Mesenteric fat pad (tissue), 1 donor: ENCODE results near the gene SPEG. TPM values are rescaled to one million over a fixed set of nuclear protein-coding genes. Genes with fewer than 3 reads are reported as not detected.

Source experiments
- DNase-seq: peaks from one replicate; pipeline ENCODE4 v3.0.0-alpha.2; 2020; ENCODE audit warnings: low spot score
- total RNA-seq: library from RNA; stranded (reverse); fragmentation: NEBNext Ultra II Directional; extraction: Animal tissue kit (Norgen Biotek cat#: 25700); gene quantifications from one replicate; pipeline ENCODE4 v1.2.1, GENCODE V29; 2021
- donor health status: DM: yes; HTN: yes; CAD: no.

The SPEG gene
- total RNA-seq, 1 donor from 2014 or later = 4.7 TPM

DNA sequence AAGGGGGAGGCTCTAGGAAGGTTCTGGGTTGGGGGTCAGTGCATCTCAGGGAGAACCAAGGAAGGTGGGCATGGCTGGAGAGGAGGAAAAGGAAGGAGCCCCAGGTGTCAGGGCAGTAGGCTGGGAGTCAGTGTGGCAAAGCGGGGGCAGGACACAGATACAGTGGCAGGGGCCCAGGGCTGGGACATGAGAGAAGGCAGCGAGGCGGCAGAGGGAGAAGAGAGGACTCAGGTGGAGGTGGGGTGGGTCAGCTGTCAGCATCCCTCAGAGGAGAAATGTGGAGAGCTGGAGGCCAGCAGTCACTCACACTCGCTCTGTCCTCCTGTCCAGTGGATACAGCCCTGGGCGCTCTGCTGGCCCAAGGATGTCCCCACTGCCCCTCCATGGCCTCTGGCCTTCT lies 58.4 kb downstream of the SPEG start:
- no peak for DNase-seq

DNA sequence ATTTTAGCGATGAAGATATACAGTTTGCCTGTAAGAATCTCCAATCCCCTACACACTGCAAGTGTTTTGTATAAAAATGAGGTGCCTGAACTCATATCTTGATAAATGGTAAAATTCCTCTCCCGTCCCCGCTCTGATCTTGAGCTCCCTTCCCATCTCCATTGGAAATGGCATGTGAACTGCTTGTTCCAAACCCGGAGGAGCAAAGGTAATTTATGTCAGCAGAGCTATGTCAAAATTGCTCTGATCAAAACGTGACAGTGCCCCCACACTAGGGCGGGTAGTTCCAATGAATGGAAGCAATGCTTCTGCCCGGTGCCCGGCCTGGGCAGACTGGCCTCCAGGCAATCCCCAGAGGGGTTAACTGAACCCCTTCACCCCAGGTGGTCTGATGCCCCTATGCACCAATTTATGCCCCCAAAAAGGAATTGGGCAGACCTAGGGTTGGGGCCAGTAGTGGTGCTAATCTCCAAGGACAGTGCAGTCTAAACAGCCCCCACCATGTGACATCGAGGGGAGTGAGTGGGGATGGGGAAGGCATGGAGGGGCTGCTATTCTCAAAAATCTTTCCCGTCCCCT lies 60.4 kb downstream of the SPEG start:
- DNase-seq = no peak

DNA sequence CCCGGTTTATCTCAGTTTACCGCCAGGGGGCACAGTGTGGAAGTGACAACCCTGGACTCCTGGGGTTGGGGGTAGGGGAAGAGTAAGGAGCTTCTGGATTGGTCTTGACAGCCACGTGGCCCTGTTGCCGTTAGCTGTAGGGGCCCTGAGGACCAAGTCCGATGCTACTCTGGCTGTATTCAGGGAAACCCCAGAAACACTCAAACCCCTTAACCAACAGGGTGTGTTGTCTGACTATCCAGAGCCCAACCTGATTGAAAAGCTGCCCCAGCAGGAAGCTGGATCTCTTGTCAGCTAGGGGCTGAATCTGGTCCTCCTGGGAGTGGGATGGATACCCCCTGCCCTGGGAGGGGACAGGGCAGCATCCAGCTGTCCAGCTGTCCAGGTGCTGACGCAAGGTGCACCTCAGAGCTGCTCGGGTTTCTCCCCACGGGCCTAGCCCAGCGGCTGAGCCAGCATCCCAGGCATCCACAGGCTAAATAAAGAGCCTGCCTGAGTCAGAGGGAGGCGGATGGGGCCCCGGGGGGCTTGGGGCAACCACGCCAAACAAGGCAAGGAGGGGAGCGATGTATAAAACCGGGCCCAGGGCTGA lies 61.0 kb downstream of the SPEG start:
- no peak for DNase-seq

DNA sequence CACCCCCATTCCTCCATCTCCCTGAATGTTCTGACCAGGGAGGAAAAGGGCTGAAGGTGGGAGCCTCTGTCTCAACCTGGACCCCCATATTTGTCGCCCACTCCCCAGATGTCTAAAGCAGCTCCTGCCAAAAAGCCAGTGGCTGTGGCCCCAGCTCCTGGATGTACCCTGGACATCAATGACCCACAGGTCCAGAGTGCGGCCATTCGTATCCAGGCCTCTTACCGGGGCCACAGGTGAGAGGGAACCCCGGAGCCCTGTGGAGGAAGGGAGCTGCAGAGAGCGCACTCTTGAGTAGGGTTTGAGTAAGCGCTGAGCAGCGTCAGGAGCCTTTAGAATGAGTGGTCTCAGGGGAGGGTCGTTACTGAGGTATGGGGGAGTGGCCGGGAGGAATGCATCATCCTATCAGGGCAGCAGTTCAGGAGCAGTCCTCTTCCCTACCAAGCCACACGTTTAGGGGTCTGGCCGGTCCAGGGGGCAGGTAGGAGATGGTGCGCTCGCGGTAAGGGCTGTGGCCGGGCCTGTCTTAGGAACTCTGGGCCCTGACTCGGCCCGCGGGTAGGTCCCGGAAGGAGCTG lies 61.7 kb downstream of the SPEG start:
- DNase-seq = no peak

DNA sequence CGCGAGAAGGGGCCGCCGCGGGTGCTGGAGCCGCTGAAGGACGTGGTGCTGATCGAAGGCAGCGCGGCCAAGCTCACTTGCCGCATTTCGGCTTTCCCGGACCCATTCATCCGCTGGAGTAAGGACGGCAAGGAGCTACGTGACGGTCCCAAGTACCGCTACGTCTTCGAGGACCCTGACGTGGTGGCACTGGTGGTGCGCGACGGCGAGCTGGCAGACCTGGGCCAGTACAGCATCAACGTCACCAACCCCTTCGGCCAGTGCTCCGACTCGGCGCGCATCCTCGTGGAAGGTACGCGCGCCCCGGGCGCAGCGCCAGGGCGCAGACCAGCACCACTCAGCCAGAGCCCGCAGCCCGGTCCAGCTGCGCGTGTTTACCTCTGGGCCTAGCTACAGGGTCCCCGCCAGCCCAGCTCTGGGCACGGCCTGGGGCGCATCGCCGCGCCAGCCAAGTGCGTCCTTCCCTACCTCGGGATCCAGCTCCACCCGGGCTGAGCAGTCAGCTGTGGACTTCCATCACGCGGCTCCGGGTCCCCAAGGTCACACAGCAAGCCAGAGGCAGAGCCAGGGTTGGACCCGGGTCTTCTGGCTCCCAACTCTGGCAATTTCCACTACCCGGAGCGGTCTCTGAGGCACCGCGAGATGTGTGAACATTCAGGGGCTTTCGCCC lies 62.3 kb downstream of the SPEG start:
- no peak for DNase-seq

DNA sequence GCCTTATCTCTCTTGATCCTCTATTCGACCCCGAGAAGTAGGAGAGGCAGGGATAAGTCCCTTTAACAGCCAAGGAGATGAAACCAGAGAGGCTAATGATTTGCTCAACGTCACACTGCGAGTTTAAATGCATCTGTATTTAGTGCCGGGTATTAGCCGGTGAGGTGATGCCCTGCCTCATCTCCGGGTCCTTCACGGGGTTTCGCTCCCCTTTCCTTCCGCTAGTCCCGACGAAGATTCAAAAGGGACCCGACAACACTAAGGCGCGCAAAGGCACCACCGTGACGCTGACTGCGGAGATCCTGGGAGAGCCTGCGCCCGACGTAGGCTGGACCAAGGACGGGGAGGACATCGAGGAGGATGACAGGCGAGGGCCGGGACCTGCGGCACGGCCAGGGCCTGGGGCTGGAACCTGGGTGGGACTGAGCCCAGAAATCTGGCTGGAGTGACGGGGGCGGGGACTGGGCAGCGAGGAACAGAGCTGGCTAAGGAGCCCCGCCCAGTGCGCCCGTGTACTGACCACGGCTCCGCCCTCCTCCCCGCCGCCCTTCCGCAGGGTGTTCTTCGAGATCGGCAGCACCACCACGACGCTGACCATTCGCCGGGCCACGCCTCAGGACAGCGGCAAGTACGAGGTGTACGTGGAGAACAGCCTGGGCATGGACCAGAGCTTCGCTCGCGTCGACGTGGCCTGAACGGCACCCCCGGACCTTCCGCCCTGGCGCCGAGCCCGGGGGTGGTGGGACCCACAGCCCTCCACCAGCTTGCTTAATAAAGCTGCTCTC lies 63.0 kb downstream of the SPEG start:
- DNase-seq = peak; percentile 97

DNA sequence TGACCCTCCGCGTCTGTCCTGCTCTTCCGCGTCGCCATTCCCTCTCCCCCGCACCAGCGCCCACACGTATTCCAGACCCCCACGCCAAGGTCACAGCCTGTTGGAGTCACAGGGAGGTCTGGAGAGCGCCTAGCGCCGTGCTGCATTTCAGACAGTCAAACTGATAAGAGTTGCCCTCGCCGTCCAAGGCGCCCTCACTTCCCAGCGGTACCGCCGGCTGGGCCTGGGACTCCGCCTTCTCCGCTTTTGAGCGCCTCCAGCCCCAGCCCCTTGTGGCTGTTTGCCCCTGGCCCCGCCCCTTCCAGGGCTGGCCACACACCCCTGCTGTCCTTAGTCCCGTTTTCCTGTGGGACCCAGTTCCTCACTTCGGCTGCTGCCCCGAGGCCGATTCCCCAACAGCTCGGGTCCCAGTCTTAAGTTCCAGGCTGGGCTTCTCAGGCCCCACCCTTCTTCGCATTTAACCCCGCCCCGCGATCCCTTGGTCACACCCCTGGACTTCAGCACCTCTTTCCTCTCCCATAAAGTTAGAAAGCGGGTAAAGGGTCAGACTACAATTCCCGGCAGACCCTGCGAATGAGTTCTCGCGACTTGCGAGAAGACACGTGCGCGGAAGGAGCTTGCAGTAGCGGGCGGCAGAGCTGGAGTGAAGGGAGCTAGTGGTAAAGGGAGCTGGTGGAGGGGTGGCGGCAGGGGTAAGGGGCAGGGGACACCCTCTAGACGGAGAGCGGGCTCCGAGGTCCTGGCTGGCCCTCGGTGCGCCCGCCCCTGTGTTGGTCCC lies 63.8 kb downstream of the SPEG start, which contains the start of gene GMPPA:
Gene GMPPA, plus strand, starts transcription at position 612 of the 778 bp plus-strand sequence. CDS start 1,085 bp downstream, outside the sequence.
- DNase-seq = peak; percentile 96

DNA sequence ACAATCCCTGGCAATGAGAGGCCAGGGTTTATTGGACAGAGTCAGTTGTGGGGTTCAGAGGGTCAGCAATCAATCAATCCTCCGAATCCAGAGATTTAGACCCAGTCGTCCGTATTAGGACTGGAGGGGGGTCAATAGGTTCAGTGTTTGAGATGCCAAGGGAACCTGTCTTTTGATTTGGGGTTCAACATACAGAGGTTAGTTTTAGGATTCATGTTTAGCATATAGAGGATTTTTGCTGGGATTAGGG lies 64.3 kb downstream of the SPEG start:
- no peak for DNase-seq

DNA sequence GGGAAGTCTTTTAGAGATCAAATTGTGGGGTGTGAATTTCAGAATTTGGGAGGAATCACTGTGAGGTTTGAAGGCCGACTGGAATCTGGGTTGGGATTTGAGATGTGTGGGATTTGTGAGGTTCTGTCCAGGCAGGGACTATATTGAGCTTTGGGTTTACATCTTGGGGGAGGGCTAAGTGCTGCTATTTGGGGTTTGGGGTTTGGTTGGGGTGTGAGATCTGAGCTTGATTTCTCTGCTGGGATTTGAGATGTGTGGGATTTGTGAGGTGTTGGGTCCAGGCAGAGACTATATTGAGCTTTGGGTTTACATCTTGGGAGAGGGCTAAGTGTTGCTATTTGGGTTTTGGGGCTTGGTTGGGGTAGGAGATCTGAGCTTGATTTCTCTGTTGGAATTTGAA lies 64.9 kb downstream of the SPEG start:
- DNase-seq = no peak

DNA sequence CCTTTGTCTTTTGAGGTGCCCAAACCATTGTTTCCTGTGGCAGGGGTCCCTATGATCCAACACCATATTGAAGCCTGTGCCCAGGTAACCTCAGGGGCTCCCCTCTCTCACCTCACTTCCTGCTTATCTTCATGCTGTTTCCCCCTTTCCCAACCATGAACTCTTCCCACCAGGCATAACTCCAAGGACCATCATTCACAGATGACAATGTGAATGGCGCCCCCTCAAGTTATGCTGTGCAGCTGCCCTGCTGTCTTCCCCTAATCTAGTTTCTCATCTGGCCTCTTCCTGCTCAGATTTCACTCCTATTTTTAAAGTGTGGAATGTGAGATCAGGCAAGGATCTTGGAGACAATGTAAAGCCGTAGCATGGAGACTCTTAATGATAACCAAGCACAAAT lies 65.5 kb downstream of the SPEG start:
- DNase-seq = no peak

DNA sequence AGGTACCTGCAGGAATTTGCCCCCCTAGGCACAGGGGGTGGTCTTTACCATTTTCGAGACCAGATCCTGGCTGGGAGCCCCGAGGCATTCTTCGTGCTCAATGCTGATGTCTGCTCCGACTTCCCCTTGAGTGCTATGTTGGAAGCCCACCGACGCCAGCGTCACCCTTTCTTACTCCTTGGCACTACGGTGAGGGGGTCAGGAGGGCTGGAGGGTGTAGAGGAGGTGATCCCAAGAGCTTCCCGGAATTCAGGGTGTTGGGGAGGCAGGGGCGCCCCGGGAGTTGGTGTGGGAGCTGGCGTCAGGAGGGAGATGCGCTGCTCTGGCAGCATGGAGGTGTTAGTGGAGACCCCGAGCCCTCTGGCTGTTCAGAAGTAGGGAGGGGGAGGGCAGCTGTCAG lies 67.2 kb downstream of the SPEG start:
- no peak for DNase-seq

DNA sequence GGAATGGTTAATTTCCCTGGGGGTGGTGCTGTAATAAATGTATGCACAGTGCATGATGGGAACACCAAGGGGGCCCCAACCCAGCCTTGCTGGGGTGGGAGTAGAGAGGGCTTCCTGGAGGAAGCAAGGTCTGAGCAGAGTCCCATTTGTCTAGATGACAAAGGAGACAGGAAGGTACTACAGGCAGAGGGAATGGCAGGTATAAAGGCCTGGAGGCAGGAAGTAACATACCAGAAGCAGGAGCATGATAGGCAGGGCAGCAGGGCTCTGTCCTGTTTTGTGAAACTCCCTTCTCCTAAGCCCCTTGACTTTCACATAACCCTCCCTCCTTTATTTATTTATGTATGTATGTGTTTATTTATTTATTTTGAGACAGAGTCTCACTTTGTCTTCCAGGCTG lies 68.0 kb downstream of the SPEG start:
- no peak for DNase-seq

DNA sequence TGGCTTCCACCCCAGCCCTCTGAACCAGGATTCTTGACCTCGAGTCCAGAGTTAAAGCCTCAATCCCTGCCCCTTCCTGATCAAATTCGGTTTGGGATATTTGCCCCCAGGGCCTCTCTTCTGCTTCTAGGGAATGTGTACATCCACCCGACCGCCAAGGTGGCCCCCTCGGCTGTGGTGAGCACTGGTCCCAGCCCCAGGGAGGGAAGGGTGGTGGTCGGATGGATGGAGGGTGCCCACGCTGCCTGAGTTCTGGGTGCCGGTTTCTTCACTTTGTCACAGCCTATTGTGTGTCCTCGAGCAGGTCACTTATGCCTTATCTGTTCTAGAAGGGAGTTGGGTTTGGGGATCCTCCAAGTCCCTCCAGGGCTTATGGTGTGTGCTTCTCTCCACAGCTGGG lies 70.9 kb downstream of the SPEG start:
- no peak for DNase-seq

DNA sequence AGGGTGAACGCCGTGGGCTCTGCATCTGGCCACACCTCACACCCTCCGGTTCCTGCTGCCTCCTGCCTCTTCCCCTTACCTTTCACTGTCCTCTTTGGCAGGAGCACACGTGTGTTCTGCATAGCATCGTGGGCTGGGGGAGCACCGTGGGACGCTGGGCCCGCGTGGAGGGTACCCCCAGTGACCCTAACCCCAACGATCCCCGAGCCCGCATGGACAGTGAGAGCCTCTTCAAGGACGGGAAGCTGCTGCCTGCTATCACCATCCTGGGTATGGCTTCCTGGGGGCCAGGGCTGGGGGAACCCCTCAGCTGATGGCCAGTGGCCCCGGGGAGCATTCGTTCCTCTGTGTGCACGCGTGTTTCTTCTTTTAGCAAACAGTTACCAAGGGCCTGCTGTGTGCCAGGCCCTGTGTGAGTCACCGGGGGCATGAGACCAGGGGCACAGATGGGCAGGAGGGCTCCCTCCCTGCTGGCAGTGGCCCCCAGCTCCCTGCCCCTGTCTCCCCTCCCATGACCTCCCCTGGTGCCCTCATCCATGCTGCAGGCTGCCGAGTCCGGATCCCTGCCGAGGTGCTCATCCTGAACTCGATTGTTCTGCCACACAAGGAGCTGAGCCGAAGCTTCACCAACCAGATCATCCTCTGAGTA lies 71.6 kb downstream of the SPEG start:
- DNase-seq = no peak

DNA sequence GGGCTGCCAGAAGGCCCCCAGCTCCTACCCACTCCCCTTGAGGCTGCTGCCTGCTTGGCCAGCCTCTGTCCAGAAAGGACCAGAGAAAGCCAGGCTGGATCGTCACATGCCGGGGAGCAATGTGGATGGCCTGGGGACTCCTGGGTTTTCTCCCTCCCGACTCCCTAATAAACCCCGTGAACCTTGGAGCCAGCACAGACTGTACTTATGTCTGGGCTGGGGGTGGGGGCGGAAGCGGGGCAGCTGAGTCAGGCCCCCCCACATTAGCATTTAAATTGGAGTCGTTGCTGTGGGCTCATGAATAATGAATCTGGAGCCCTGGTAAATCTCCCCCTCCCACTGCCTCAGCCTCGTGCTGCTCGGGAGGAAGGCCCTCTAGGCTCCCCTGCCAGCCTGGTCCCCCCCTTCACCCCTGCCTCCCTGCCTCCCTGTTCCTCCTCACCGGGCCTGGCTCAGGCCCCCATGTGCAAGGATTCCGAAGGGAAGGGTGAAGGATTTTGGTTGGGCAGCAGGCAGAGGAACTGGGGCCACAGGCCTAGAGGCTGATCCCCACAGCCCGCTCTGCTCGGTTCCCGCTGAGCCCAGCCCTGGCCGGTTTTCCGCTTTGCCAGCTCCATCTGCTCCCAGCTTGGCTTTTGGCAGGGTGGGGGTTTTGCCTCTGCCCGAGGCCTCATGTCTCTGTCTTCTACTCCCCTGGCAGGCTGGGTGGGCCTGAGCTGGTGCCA lies 72.3 kb downstream of the SPEG start:
- no peak for DNase-seq

DNA sequence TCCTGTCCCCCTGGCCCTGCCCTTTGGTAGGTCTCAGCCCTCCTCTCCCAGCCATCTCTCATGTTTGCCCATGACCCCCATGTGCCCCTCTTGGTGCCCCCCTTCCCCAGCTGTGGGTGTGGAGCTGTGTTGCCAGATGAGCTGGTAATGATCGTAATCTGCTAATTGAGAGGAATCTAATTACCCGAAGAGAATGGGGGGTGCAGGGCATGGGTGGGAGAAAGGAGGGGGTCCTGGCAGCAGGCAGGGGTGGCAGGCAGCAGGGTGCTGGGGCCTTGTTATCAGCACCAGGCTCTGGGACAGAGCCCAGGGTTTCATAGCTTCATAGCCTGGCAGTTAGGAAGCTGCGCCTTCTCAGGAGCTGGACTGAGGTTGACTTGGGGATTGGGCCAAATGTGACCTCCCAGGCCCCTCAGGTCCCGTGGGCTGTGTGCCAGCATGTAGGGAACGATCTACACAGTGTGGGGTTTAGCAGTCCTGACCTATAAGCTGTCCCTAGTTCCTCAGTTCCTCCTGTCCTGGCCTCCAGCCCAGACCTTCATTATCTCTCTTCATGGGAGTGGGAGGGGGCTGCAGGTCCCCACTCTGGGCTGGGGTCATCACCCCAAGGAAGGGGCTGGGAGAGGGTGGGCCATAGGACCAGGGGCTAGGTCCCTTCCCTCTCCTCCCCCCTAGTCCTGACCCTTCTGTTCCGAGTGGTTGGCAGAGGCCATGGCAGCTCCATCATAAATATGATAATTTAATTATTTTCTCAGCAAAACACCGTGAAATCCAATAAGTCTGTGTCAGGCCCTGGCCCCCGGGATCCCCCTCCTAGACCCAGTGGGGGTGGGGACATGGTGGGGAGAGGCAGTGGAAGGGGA lies 73.2 kb downstream of the SPEG start:
- no peak for DNase-seq

DNA sequence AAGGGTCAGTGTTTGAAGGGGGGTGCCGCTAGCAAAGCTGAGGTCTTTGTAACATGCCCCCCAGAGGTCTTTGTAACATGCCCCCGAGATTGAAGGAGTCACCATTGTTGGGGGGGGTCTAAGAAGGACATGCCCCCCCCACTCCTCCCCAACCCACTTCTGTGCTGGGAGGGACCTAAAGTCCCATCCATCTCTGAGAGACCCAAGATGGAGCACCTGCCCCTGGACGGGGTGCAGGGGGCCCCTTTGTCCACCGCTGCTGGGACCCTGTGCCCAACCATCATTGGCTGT lies 73.7 kb downstream of the SPEG start:
- DNase-seq = no peak

DNA sequence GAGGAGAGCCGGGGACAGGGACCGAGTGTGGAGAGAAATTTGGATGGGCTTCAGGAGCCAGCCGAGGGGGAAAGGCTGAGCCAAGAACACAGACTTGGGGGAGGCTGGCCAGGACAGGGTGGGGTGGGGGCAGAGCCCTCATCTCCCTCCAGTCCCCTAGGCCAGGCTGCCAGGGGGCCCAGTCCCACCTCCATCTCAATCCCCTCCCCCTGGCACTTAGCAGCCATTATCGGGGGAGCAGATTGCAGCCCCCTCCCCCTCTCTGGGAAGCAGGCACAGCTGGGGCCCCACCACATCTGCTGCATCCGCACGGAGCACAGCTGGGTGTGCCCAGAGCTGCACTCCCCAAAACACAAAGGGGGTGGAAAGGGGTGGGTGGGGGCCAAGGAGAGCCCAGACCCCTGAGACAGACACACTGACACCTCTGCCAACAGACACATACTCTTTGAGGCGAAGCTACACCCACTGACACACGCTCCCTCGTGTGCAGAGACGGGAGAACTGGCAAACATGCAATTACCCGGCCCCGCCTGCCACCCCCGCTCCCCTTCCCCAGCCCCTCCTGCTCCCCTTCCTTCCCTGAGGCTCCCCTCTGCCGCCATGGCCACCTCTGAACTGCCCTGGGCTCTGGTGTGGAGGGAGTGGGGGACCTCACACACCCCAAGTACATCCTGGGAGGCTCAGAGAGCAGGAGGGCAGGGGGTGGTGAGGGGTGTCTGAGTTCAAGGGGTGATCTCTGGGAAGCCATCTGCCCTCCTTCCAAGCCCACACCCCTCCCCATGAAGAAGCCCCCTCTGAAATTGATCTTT lies 74.5 kb downstream of the SPEG start:
- no peak for DNase-seq
